Psoas muscle (tissue), 8 donors: Measurements from ENCODE around the gene FGD2. TPM values are rescaled to one million over a fixed set of nuclear protein-coding genes. Genes with fewer than 3 reads are reported as not detected.
A peak's percentile ranks its signal among the peaks of the same experiment; 100 is the strongest.

Experiments
- ATAC-seq, 4 donors: fragments of 200-7000 bp; cut with Tn5 transposase; one replicate each; pipeline ENCODE4 v1.9.1; 2020; ENCODE audit warnings: moderate library complexity in 3 of 4, mild to moderate bottlenecking in 2 of 4
- DNase-seq, 2 donors: peaks; one replicate each; pipeline ENCODE4 v3.0.0-alpha.2; 2020
- H3K27ac ChIP-seq: fragments of 200-600 bp; one replicate; pipeline ENCODE4 v1.8.0; 2022
- H3K27me3 ChIP-seq, 3 donors: fragments of 200-600 bp in 1 of 3; one replicate each; pipeline versions ENCODE4 v1.6.1 to v1.8.0; 2013 to 2022; ENCODE audit warnings: low read length in 2 of 3, mild to moderate bottlenecking in 2 of 3, moderate library complexity in 1 of 3; ENCODE audit not compliant: insufficient read depth in 3 of 3
- H3K36me3 ChIP-seq, 2 donors: fragments of 200-600 bp in 1 of 2; one replicate each; pipeline versions ENCODE4 v1.6.1 to v1.8.0; 2013 to 2022; ENCODE audit warnings: low read depth in 1 of 2, mild to moderate bottlenecking in 1 of 2, moderate library complexity in 1 of 2; ENCODE audit not compliant: insufficient read depth in 1 of 2
- H3K4me1 ChIP-seq: fragments of 200-600 bp; one replicate; pipeline ENCODE4 v1.8.0; 2022
- H3K4me3 ChIP-seq: fragments of 200-600 bp; one replicate; pipeline ENCODE4 v1.8.0; 2022; ENCODE audit warnings: mild to moderate bottlenecking
- H3K9me3 ChIP-seq: fragments of 200-600 bp; one replicate; pipeline ENCODE4 v1.8.0; 2022
- WGBS, 3 donors: extraction: QIAGEN DNeasy Blood & Tissue Kit; methylation state at CpG; one replicate each; pipeline versions ENCODE4 v1.1.6 to v1.1.7; 2013; 5-methylcytosine and 5-hydroxymethylcytosine counted together
- intact Hi-C, 2 donors: fragments of 100-400 bp; cut with DNase I; formaldehyde crosslinking; loops; one replicate each; pipeline versions ENCODE4 v1.11.0 to v1.14.2; 2022
- polyA plus RNA-seq, 3 donors: library from polyadenylated mRNA; stranded (reverse); fragments of 200-250 nt; gene quantifications; one replicate each; pipeline ENCODE4 v1.2.3, GENCODE V29; 2013
- total RNA-seq, 4 donors: library from RNA; stranded (reverse); fragmentation: NEBNext Ultra II Directional in 2 of 4; extraction: Animal tissue kit (Norgen Biotek cat#: 25700) in 2 of 4; gene quantifications; one replicate each; pipeline versions ENCODE4 v1.2.1 to v1.2.4, GENCODE V29; 2021 to 2023
- TF ChIP-seq, protein P1 (sequence below): fragments of 200-600 bp; IDR thresholded peaks from one replicate; pipeline ENCODE4 v1.8.0; 2022; ENCODE audit warnings: antibody characterized with exemption
- donor health status: healthy with polysubstance abuse.
- donor health status: DM: no; HTN: no; CAD: no; lungs with moderate emphysema.
- donor health status: Bipolar disorder and iron deficiency.
- donor health status: healthy.
- donor health status: DM: yes; HTN: yes; CAD: no.
- donor health status: DM: no; HTN: no; CAD: no.
- donor health status: DM: no; HTN: no; CAD: no.
- donor health status: DM: yes; HTN: yes; CAD: no.

FGD2 gene
- total and polyA plus RNA-seq, 7 donors, result 0.75 to 4.2 (median 1.7) TPM

DNA sequence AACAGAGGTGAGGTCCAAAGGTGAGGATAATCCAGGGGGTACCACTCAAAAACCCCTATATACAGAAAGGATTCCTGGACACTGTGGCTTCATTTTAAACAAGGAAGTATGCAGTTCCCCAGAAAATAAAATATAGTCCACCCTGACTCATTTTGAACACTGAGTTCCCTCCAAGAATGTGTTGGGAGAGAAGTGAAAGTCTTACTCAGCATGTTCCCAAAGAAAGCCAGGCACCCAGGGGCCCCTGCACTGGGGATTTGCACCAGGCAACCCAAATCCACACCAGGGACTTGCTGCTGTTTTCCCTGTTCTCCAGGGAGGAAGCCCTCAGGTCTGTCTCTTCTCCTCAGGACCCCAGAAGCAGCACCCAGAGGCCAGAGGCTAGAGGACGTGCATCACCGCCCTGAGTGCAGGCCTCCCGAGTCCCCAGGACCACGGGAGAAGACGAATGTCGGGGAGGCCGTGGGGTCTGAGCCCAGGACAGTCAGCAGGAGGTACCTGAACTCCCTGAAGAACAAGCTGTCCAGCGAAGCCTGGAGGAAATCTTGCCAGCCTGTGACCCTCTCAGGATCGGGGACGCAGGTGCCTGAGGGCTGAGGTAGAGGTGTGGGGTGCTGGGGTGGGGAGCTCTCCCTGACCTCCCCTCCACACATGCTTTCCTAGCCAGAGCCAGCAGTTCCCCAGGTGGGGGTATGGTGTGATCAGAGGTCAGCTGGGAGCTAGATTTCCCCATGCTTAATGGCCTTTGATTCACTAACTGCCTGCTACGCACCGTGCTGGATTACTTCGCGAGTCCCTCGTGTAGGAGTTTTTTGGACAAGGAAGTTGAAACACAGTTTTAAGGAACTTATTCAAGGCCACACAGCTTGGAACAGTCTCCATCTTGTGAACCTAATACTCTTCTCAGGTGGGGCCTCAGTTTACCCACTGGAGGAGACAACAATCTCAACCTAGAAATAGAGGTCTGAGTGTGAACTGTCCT is 3.3 kb downstream of the FGD2 start:
- Histone ChIP-seq H3K27ac (no peak overlapping the region), H3K27me3 (no peaks in the 10 kb centered on the region), H3K9me3 (no peaks in the 10 kb centered on the region), H3K4me3 (no peak overlapping the region), H3K4me1 (no peaks in the 10 kb centered on the region), H3K36me3 (no peaks in the 10 kb centered on the region)
- TF ChIP-seq, protein P1, sequence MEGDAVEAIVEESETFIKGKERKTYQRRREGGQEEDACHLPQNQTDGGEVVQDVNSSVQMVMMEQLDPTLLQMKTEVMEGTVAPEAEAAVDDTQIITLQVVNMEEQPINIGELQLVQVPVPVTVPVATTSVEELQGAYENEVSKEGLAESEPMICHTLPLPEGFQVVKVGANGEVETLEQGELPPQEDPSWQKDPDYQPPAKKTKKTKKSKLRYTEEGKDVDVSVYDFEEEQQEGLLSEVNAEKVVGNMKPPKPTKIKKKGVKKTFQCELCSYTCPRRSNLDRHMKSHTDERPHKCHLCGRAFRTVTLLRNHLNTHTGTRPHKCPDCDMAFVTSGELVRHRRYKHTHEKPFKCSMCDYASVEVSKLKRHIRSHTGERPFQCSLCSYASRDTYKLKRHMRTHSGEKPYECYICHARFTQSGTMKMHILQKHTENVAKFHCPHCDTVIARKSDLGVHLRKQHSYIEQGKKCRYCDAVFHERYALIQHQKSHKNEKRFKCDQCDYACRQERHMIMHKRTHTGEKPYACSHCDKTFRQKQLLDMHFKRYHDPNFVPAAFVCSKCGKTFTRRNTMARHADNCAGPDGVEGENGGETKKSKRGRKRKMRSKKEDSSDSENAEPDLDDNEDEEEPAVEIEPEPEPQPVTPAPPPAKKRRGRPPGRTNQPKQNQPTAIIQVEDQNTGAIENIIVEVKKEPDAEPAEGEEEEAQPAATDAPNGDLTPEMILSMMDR, result no peak
- DNase-seq, result peak in 1 of 2 donors; percentile 42
- intact Hi-C loops, result no loop called here
- WGBS, 3 donors, result 87 to 92% (median 87%) methylated on average over 15 of the region's 15 CpGs
- ATAC-seq, result no peak

DNA sequence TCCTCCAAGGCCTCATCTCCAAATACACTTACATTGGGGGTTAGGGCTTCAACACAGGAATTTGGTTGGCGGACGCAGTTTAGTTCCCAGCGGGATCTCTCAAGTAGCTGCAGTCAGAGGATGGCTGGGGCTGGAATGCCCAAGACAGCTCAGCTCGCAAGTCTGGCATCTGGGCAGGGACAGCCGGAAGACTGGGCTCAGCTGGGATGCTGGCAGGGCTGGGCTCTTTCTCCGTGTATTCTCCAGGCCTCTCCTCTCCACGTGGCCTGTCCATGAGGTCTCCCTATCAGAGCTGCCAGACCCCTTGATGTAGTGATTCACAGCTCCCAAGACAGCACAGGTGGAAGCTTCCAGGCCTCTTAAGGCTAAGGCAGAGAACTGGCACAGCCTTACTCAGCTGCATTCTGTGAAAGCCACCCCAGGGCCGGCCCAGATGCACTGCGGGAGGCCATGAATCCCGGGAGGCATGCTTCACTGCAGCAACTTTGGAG is 5.0 kb downstream of the FGD2 start:
- intact Hi-C loops, result no loop called here
- Histone ChIP-seq H3K36me3 (no peaks in the 10 kb centered on the region), H3K27me3 (no peaks in the 10 kb centered on the region), H3K9me3 (no peaks in the 10 kb centered on the region), H3K27ac (no peak overlapping the region), H3K4me1 (no peaks in the 10 kb centered on the region), H3K4me3 (no peak overlapping the region)
- TF ChIP-seq, protein P1, result no peak
- ATAC-seq (peak in 2 of 4 donors; percentile 27 to 63), DNase-seq (no peak)
- WGBS, 3 donors, result 55 to 74% (median 57%) methylated on average over 10 of the region's 10 CpGs

DNA sequence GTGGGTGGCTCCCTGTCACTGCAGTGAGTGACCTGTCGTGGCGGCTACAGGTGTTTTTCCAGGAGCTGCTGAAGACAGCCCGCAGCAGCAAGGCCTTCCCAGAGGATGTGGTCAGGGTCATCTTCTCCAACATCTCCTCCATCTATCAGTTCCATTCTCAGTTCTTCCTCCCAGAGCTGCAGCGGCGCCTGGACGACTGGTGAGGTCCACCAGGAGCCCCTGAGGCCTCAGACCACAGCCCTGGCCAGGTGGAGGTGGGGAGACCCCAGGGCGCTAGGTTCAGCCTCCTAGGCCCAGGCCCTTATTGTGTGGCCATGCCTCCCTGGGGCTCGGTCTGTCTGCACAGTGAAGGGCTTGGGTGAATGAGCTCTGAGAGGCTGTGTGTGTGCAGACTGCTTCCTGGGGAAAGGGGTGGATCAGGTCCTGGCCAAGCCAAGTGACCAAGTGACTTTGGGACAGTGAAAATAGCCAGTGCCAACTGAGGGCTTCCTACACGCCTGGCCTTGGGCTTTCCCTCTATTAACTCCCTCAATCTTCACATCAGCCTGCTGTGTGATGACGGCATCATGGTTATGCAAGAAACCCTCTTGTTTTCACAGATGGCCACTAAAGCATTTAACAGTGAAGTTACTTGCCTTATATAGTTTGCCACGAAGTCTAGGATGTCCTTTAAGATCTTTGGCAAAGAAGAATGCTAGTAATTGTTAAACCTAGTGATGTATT is 6.4 kb downstream of the FGD2 start:
- Histone ChIP-seq H3K27ac (no peak overlapping the region), H3K27me3 (no peaks in the 10 kb centered on the region), H3K36me3 (no peaks in the 10 kb centered on the region), H3K4me3 (no peak overlapping the region), H3K4me1 (no peaks in the 10 kb centered on the region), H3K9me3 (no peaks in the 10 kb centered on the region)
- TF ChIP-seq, protein P1, result no peak
- ATAC-seq (no peak), DNase-seq (no peak)
- intact Hi-C loops, result no loop called here
- 86 to 90% (median 89%) methylated on average over 11 of the region's 11 CpGs for WGBS, 3 donors

DNA sequence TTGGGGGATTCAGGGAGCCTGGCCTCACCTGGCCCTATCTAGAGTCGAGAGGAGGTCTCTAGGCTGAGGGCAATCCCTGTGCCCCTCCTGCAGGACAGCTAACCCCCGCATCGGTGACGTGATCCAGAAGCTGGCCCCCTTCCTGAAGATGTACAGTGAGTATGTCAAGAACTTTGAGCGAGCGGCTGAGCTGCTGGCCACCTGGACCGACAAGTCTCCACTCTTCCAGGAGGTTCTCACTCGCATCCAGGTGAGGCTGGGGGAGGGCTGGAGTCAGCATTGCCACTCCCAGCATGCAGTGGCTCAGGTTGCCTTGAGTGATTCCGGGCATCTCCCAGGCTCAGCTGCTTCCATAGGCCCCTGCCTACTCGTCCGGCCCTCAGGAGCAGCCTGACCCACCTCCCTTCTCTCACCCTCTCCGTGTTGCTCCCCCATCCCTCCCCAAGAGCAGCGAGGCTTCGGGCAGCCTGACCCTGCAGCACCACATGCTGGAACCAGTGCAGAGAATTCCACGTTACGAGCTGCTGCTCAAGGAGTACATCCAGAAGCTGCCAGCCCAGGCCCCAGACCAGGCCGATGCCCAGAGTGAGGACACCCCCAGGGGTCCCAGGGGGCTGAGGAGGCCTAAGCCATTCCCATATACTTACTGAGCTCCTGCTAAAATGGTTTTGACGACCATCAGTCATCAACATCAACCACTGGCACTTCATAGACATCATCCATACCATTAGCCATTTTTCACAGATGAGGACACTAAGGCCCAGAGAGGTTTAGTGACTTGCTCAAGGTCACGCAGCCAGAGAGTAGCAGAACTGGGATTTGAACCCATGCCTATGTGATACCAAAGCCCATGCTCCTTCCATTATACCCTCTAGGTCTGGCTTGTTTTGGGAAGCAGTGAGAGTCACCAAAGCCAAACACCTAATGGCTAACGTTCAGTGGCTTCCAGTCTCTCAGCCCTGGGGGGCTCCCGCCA is 8.3 kb downstream of the FGD2 start:
- 86 to 88% (median 86%) methylated on average over 21 of the region's 21 CpGs for WGBS, 3 donors
- H3K36me3 ChIP-seq, result no peaks in the 10 kb centered on the region
- intact Hi-C loops, result no loop called here

More for the DNA sequence above, 8.3 kb downstream of the FGD2 start:
- Histone ChIP-seq H3K27me3 (no peaks in the 10 kb centered on the region), H3K4me3 (no peak overlapping the region), H3K9me3 (no peaks in the 10 kb centered on the region), H3K4me1 (peaks cover 3% of the 10 kb centered on the region), H3K27ac (no peak overlapping the region)
- TF ChIP-seq, protein P1, result no peak
- DNase-seq (no peak), ATAC-seq (no peak)
